ENCODE results near the gene FLOT1.

- TF ChIP-seq CTCF (IDR thresholded peaks at IDR 0.05) (no peak), EZH2 (IDR thresholded peaks at IDR 0.05; ENCODE audit: borderline replicate concordance, insufficient read depth, low read depth, low read length, poor library complexity, severe bottlenecking) (no peak)
Measured at GRCh38 chr6:30711758-30712380, 30.6 kb downstream of the FLOT1 start.

Measured in B cell (primary cell).